ENCODE results near the gene IARS1. TPM values are rescaled to one million over a fixed set of nuclear protein-coding genes. Genes with fewer than 3 reads are reported as not detected.

IARS1 gene
- total and polyA plus RNA-seq, 2 of the 4 experiments (the other 2 are of a cell fraction) = 85.3 to 414 TPM

DNA sequence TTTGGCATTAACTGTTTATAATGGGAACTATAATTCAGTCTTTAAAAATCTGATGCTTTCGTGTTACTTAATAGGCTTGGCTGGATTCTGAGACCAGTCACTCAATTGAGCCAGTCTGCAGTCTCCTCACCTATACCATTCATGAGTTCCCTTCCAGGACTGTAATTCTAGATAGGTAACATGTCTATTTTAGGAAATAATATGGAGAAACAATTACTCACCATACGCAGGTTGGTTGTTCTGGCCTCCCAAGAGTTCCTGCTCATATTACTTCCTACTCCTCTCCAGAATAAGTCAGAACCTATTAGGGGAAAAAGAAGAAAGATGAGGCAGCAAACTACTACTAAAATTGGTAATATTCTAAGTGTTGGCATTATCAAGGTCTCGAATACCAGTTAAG is 4.5 kb upstream of the IARS1 start:
- no peak overlapping the region for H3K56ac ChIP-seq (ENCODE audit: extremely low read depth, insufficient read depth, low read length)
- no peak overlapping the region for H2BK15ac ChIP-seq (ENCODE audit: low read depth, low read length)
- H3K23ac ChIP-seq (ENCODE audit: low read depth, low read length) = no peak overlapping the region
- no peak for DNase-seq
- H2AFZ ChIP-seq (replicated peaks; ENCODE audit: low read length, poor library complexity) = no peak overlapping the region
- no peak overlapping the region for H3K9ac ChIP-seq (ENCODE audit: low read depth, low read length)
- no TSS peak for BruUV-seq (replicated peaks)
- H3K4me1 ChIP-seq (ENCODE audit: control insufficient read depth, insufficient read depth, low read length) = peaks cover 4% of the 10 kb centered on the region
- no peaks in the 10 kb centered on the region for H3K9me1 ChIP-seq (ENCODE audit: insufficient read depth, low read length)
- ChIA-PET CTCF (no interaction called here), POLR2A (ENCODE audit: unreplicated experiment) (no interaction called here)
- H2BK20ac ChIP-seq (ENCODE audit: low read depth, low read length) = no peak overlapping the region
- no peak overlapping the region for H3K27ac ChIP-seq (ENCODE audit: insufficient read depth, low read length)
- no peak overlapping the region for H4K8ac ChIP-seq (ENCODE audit: low read depth in 2 of 2, low read length in 2 of 2)
- no peak overlapping the region for H2BK5ac ChIP-seq (ENCODE audit: low read depth, low read length, poor library complexity, severe bottlenecking)
- H3K9me3 ChIP-seq (ENCODE audit: control insufficient read depth, insufficient read depth, low read length) = no peaks in the 10 kb centered on the region
- peaks cover 20% of the 10 kb centered on the region for H3K36me3 ChIP-seq (ENCODE audit: control insufficient read depth, insufficient read depth, low read length)
- no peak for TF ChIP-seq RFX5 (IDR thresholded peaks at IDR 0.05; ENCODE audit: low read depth, low read length)
- no peak for TF ChIP-seq SMC3 (IDR thresholded peaks at IDR 0.05; ENCODE audit: low read depth, low read length)
- no peak for TF ChIP-seq MAFK (IDR thresholded peaks at IDR 0.05; ENCODE audit: low read depth, low read length)
- no peak for TF ChIP-seq FOS (IDR thresholded peaks at IDR 0.05; ENCODE audit: low read depth, low read length)
- TF ChIP-seq RCOR1 (IDR thresholded peaks at IDR 0.05; ENCODE audit: insufficient replicate concordance, low read length) = no peak
- H2AK5ac ChIP-seq (ENCODE audit: low read depth, low read length) = no peak overlapping the region
- H2BK120ac ChIP-seq (ENCODE audit: low read depth, low read length) = no peak overlapping the region
- no peaks in the 10 kb centered on the region for H4K20me1 ChIP-seq (ENCODE audit: insufficient read depth, low read length)
- H3K79me1 ChIP-seq (ENCODE audit: low read depth in 1 of 2, low read length in 2 of 2) = peaks cover 2 to 13% of the 10 kb centered on the region in 2 experiments; a peak in 3 of 4 replicates
- H4K5ac ChIP-seq (ENCODE audit: low read depth, low read length) = no peak overlapping the region
- H3K18ac ChIP-seq (ENCODE audit: low read depth, low read length) = no peak overlapping the region
- no peak overlapping the region for H4K91ac ChIP-seq (ENCODE audit: insufficient read depth, low read depth, low read length)
- WGBS, 2 experiments (ENCODE audit: extremely low coverage in 2 of 2, insufficient read length in 1 of 2) = no CpG with 5 or more reads among the region's 3 CpGs
- H3K27me3 ChIP-seq (ENCODE audit: control insufficient read depth, insufficient read depth, low read length) = no peaks in the 10 kb centered on the region
- no peak overlapping the region for H3K14ac ChIP-seq (replicated peaks; ENCODE audit: low read depth, low read length)
- intact Hi-C loops (cut with micrococcal nuclease) = no loop called here
- H3K4me2 ChIP-seq (ENCODE audit: low read depth, low read length) = no peak overlapping the region
- dilution Hi-C loops (cut with HindIII; ENCODE audit: low sequenced_read_pairs, unreplicated experiment) = no loop called here
- H3K4me3 ChIP-seq (ENCODE audit: insufficient read depth, low read depth, low read length) = no peak overlapping the region
- no peak overlapping the region for H2AK9ac ChIP-seq (replicated peaks; ENCODE audit: low read depth, low read length, poor library complexity)
- no peak overlapping the region for H3K4ac ChIP-seq (ENCODE audit: low read depth, low read length)
- ATAC-seq (ENCODE audit: low read depth) = no peak
- in situ Hi-C loops (cut with MboI; ENCODE audit: low sequenced_read_pairs) = loop anchor here (10.0 kb wide), 1 partner anchor 163 kb away; no protein-coding TSS in a partner anchor
